GM19240 (cell line): ENCODE results near the gene CENPN.
A peak's percentile ranks its signal among the peaks of the same experiment; 100 is the strongest.

Source experiments
- DNase-seq: peaks from one replicate; pipeline ENCODE4 v3.0.0; 2011; ENCODE audit warnings: low spot score; ENCODE audit not compliant: insufficient read length

The CENPN gene

GRCh38 chr16:81026429-81026828, 19.4 kb downstream of the CENPN start:
- DNase-seq = no peak

GRCh38 chr16:81029930-81030604, 23.1 kb downstream of the CENPN start:
- DNase-seq = no peak

DNA sequence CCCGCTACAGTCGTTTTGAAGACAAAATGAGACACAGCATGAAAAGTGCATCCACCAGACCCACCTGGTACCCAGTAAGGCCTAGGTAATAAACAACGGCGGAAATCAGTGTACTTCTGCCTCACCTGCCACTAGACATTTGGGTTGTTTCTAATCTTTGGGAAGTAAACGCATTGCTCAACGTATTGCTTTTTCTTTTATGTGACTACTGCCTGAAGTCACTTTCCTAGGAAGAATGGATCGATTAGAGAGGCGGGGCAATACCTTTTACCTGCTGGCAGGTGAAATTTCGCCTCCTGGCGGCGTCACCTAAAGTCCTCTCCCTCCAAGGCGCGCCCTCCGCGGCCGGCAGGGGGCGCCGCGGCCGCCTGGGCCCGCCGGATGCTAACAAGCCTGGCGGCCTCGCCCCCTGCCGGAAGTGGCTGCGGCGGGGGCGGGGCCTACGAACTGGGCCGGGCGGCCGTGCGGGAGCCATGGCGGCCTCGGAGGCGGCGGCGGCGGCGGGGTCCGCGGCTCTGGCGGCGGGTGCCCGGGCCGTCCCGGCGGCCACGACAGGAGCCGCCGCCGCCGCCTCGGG, 28.5 kb downstream of the CENPN start, which contains the start of gene ATMIN:
Gene ATMIN (plus strand): TSS at position 445 of the 577 bp plus-strand sequence. CDS start 29 bp downstream, at position 474.
- DNase-seq = peak; percentile 92

- DNase-seq = peak; percentile 22
These were observed 29.1 kb downstream of the CENPN start for GRCh38 chr16:81035975-81036750.

DNA sequence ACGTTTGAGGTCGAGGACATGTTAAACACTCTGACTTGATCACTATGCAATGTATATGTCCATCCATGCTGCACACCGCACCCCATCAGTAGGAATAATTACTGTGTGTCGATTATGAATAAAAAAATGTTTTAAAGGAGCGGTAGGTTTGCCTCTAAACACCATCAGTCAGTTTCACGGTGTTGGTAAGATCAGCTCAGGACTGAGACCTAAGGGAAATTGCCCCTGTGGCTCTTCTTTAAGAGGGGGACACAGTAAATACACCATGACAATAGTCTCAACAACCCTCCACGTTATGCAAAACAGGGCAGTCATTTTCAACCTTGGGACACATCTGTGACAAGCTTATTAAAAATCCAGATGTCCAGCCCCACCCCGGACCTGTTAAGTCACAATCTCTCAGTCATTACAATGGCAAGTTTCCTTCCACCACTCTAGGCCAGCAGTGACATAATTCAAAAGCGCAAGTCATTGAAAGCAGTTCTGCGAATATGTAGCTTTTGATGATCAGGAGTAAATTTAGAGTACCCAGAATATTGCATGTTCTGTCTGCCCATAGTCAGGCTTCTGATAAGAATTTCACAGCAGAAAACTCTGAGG, 29.8 kb downstream of the CENPN start:
- no peak for DNase-seq

DNA sequence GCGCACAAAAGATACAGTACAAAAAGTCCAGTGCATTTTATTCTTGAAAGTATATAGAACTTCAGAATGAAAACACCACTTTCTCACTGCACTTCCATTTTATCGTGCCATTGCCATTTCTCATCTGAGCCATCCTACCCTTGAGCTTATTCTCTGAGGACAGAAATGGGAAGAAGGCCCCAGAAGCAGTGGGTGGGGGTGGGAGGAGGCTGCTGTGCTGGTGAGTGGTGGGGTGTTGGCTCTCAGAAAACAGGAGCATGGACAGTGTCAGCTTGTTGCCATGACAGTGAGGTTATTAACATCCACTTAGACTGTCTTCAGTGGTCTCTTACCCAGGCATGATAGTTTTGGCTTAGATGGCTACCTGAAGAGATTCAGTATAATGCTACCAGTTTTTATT, 33.1 kb downstream of the CENPN start:
- DNase-seq = no peak

GRCh38 chr16:81040842-81041241, 33.8 kb downstream of the CENPN start:
- DNase-seq = no peak

GRCh38 chr16:81041696-81042095, 34.7 kb downstream of the CENPN start:
- no peak for DNase-seq

DNA sequence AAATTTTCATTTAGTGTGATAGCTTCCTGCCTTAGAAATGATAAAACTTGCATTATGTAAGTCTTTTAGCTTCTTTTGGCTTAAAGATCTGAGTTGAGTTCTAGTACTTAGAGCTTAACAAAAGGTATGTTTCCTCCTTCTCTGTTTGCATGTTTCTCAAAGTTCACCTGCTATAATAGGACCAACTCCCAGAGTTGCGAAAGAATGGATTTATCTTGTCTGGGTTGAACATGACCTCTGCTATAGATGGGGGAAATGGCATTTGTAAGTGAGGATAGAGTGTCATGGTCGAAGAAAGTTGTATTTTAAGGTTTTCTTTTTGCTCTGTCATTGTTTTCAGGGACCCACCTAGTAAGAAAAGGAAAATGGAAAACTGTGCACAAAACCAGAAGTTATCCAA, 35.8 kb downstream of the CENPN start:
- DNase-seq = no peak

- no peak for DNase-seq
These were observed 46.7 kb downstream of the CENPN start for GRCh38 chr16:81053761-81054160.

DNA sequence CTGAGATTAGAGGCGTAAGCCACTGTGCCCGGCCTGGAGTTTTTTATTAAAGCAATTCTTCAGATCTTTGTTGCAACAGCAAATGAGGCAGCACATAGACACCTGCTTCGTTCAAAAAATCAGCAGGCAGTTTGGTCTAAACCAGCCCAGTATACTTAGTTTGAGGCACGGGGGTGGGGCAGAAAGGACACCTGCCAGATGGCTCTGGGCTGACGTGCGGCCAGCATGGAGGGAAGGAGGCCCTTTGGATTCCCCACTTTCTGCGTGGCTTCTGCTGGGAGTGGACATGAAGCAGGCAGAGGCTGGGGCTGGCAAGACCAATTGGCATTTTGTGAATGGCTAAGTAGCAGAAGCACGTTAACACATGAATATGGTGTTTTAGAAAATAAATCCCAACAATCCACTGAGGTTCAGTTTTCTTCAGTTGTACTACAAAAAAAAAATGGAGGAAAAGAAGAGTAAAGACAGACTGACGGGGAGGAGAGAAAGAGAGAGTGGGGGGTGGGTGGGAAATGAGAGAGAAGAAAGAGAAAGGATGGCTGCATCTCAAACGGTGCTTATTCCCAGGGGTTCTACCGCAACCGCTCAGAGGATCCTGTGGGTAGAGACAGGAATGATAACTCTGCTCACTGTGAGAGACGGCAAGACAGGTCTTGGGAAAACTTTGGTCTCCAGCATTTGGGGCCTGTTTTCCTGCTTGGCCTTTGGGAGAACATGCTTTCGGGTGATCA, 53.7 kb downstream of the CENPN start:
- no peak for DNase-seq

GRCh38 chr16:81061307-81061640, 54.3 kb downstream of the CENPN start:
- no peak for DNase-seq

GRCh38 chr16:81061871-81062608, 55.0 kb downstream of the CENPN start:
- no peak for DNase-seq

DNA sequence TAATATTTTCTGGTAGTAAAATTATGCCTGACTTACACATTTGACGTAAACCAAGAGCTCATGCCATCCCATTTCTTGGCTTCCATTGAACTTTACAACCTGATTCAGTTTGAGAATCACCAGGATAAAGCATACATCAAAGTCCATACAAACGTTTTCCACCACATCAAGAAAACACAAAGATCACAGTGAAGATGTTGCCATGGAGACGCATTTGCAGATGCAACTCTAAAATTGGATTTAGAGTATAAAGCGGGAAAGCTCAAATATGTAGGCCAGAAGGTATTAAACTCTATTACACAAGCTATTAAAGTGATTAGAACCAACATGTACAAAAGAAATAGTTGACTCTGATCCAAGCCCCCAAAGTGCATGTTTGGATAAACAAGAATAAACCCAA, 59.7 kb downstream of the CENPN start:
- no peak for DNase-seq

GRCh38 chr16:81067166-81067565, 60.2 kb downstream of the CENPN start:
- DNase-seq = no peak

GRCh38 chr16:81069063-81069462, 62.0 kb downstream of the CENPN start:
- DNase-seq = no peak

DNA sequence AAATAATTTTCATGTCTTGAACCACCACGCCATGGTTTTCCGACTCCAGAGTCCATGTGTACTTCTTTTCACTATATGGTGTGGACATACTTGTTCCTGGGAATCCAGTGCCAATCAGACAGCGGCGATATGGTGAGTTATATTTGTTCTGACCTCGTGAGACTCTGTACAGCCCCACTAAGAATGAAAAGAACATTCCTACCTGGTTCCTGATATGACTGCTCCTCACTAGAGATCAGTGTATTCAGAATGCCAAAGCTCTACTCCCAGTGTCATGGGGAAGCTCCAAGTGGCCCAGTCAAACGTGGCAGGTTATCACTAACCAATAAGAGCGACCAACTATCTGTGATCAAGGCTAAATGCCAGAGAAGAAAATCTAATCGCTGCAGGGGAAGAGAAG, 64.0 kb downstream of the CENPN start:
- no peak for DNase-seq

GRCh38 chr16:81071805-81072204, 64.8 kb downstream of the CENPN start:
- DNase-seq = no peak

- DNase-seq = no peak
These were observed 66.7 kb downstream of the CENPN start for GRCh38 chr16:81073560-81074330.

DNA sequence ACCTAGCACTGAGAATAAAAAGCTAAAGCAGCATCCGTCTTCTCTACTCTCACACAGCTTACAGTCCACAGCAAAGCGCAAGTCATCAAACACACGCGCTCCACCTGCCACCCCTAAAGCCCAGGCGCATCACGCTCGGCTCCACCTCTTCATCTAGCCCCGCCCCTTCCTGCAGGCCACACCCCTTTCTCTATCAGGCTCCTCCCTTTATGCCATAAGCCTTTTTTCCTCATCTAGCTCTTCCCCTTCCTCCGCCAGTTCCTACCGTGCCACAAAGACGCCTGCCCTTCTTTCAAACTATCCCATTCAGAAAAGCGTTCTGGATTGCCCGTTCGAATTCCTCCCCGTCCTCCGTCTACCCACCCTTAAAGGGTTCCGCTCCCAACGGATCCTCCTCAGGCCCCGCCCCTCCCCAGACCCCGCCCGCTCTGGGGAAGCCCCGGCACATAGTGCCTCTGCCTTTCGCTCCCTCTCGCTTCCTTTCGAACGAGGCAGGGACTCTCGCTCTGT, 69.6 kb downstream of the CENPN start:
- DNase-seq = peak; percentile 59
